Tibial nerve (tissue), 3 donors: ENCODE measurements around the gene STEAP1B.

Experiments
- CTCF ChIP-seq, 5 experiments: fragments of 200-600 bp in 3 of 5; fragments of 450-650 bp in 2 of 5; sonication (generic) in 3 of 5; IDR thresholded peaks; one replicate each; pipeline ENCODE4 v1.5.1; 2016 to 2019; ENCODE audit warnings: antibody characterized with exemption in 5 of 5, mild to moderate bottlenecking in 3 of 5, moderate library complexity in 2 of 5
- POLR2A ChIP-seq, 2 donors: fragments of 450-650 bp; IDR thresholded peaks; one replicate each; pipeline ENCODE4 v1.6.1; 2017; ENCODE audit warnings: antibody characterized with exemption in 2 of 2, mild to moderate bottlenecking in 2 of 2, moderate library complexity in 2 of 2

DNA sequence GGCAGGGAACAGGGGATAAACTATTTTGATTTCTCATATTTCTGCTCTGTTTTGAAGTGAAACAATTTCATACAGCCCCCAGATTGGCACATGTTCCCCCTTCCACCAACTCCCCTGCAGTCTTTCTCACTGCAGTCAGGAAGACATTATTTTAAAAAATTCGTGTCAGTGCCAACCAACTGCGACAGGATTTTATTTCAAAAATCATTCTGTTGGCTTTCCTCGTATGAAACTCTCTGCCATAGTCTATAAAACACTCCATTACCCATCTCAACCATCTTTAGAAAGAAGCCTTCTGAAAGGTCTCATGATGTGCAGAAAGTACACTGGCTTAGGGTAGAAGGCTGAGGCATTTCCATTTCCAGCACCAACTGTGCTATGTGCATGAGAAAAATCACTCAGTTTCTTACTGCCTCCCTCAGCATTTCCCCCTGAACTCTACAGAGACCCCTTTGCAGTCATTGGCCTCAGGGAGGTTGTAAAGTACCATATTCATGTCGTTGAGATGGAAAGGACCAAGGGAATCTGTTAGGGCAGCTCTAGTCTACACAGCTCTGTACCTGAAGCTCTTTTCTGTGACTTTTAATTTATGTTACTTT lies 46.9 kb downstream of the STEAP1B start:
- TF ChIP-seq CTCF (IDR thresholded peaks at IDR 0.05) (no peak), POLR2A (IDR thresholded peaks at IDR 0.05) (no peak)
